Body of pancreas (tissue), 4 donors: Measurements from ENCODE around the gene NKIRAS1.

Experiments
- CTCF ChIP-seq, 7 experiments: fragments of 450-650 bp in 4 of 7; fragments of 200-600 bp in 3 of 7; sonication (generic) in 3 of 7; IDR thresholded peaks; one replicate each; pipeline ENCODE4 v1.5.1; 2016 to 2019; ENCODE audit warnings: antibody characterized with exemption in 7 of 7
- POLR2A ChIP-seq, 3 donors: fragments of 450-650 bp; IDR thresholded peaks; one replicate each; pipeline ENCODE4 v1.6.1; 2016; ENCODE audit warnings: antibody characterized with exemption in 3 of 3, mild to moderate bottlenecking in 2 of 3

- TF ChIP-seq CTCF (IDR thresholded peaks at IDR 0.05) = no peak
- no peak for TF ChIP-seq POLR2A (IDR thresholded peaks at IDR 0.05)
Observed at GRCh38 chr3:23926736-23927135, 9.9 kb upstream of the NKIRAS1 start.
